HEK293 (cell line): ENCODE measurements around the gene LRRN1.
"Not testable (repeated sequence)": the region's sequence is repeated elsewhere in the genome, so short reads cannot be mapped to it uniquely, and the experiment has no call there.

Experiments
- CTCF ChIA-PET: fragments of 350-600 bp; formaldehyde crosslinking; extraction: SDS; loops from one replicate; lab custom pipeline; 2021; ENCODE audit warnings: antibody characterized with exemption; lab: Yijun Ruan, JAX
- POLR2A ChIA-PET: fragments of 300-600 bp; formaldehyde crosslinking; extraction: SDS; loops from one replicate; lab custom pipeline; 2020; ENCODE audit warnings: antibody characterized with exemption, inconsistent platforms; lab: Yijun Ruan, JAX
- H3K27ac ChIP-seq: fragments of 200-500 bp; sonication (Bioruptor generic); 2 replicates; pipeline ENCODE4 v1.5.1; 2014; ENCODE audit warnings: low read depth, low read length, control low read depth, inconsistent platforms; ENCODE audit errors: extremely low read depth
- H3K36me3 ChIP-seq, 2 experiments: fragments of 200-500 bp in 1 of 2; sonication (Bioruptor generic) in 1 of 2; 1 replicate in 1 of 2; 2 replicates in 1 of 2; pipeline ENCODE4 v1.5.1; 2014 to 2017; ENCODE audit warnings: inconsistent platforms in 2 of 2, low read length in 2 of 2; ENCODE audit not compliant: control insufficient read depth in 2 of 2, insufficient read depth in 1 of 2
- H3K4me1 ChIP-seq: fragments of 200-500 bp; sonication (Bioruptor generic); 2 replicates; pipeline ENCODE4 v1.5.1; 2014; ENCODE audit warnings: mild to moderate bottlenecking, low read length, inconsistent platforms; ENCODE audit not compliant: control insufficient read depth, insufficient read depth
- H3K4me3 ChIP-seq: 2 replicates; pipeline ENCODE4 v1.5.1; 2011; ENCODE audit warnings: low read depth, mild to moderate bottlenecking, control low read depth, low read length, moderate library complexity
- H3K9me3 ChIP-seq: fragments of 200-500 bp; sonication (Bioruptor generic); 2 replicates; pipeline ENCODE4 v1.5.1; 2014; ENCODE audit warnings: low read depth, low read length, inconsistent platforms; ENCODE audit not compliant: control insufficient read depth, insufficient read depth
- SP7 ChIP-seq: fragments of 450-650 bp; formaldehyde crosslinking; IDR thresholded peaks from 2 replicates; pipeline ENCODE4 v1.5.1; 2016; ENCODE audit warnings: missing biosample characterization, missing genetic modification characterization
- ZFP41 ChIP-seq: fragments of 450-650 bp; formaldehyde crosslinking; IDR thresholded peaks from 2 replicates; pipeline ENCODE4 v1.5.1; 2016; ENCODE audit warnings: missing biosample characterization, missing genetic modification characterization, borderline replicate concordance
- ZNF2 ChIP-seq: fragments of 450-650 bp; formaldehyde crosslinking; IDR thresholded peaks from 2 replicates; pipeline ENCODE4 v1.5.1; 2016; ENCODE audit warnings: missing biosample characterization, missing genetic modification characterization
- ZNF202 ChIP-seq: fragments of 450-650 bp; formaldehyde crosslinking; IDR thresholded peaks from 2 replicates; pipeline ENCODE4 v1.5.1; 2016; ENCODE audit warnings: missing biosample characterization, missing genetic modification characterization, borderline replicate concordance
- ZNF248 ChIP-seq: fragments of 450-650 bp; formaldehyde crosslinking; IDR thresholded peaks from 2 replicates; pipeline ENCODE4 v1.5.1; 2017; ENCODE audit warnings: missing biosample characterization, missing genetic modification characterization
- ZNF292 ChIP-seq: fragments of 450-650 bp; formaldehyde crosslinking; IDR thresholded peaks from 2 replicates; pipeline ENCODE4 v1.5.1; 2016; ENCODE audit warnings: low read depth, missing biosample characterization, missing genetic modification characterization, borderline replicate concordance
- ZNF423 ChIP-seq: fragments of 450-650 bp; formaldehyde crosslinking; IDR thresholded peaks from 2 replicates; pipeline ENCODE4 v1.5.1; 2016; ENCODE audit warnings: missing biosample characterization, missing genetic modification characterization
- ZNF561 ChIP-seq: fragments of 450-650 bp; IDR thresholded peaks from 2 replicates; pipeline ENCODE4 v1.5.1; 2018; ENCODE audit warnings: missing biosample characterization, missing genetic modification characterization, borderline replicate concordance
- ZNF621 ChIP-seq: fragments of 450-650 bp; formaldehyde crosslinking; IDR thresholded peaks from 2 replicates; pipeline ENCODE4 v1.5.1; 2017; ENCODE audit warnings: missing biosample characterization, missing genetic modification characterization
- ZSCAN30 ChIP-seq: fragments of 450-650 bp; IDR thresholded peaks from 2 replicates; pipeline ENCODE4 v1.5.1; 2018; ENCODE audit warnings: missing biosample characterization, mild to moderate bottlenecking, missing genetic modification characterization, moderate library complexity
- TF ChIP-seq, protein P1 (sequence below): fragments of 450-650 bp; formaldehyde crosslinking; IDR thresholded peaks from 2 replicates; pipeline ENCODE4 v1.5.1; 2016; ENCODE audit warnings: missing biosample characterization, missing genetic modification characterization, low read depth
- TF ChIP-seq, protein P2 (sequence below): fragments of 450-650 bp; formaldehyde crosslinking; IDR thresholded peaks from 2 replicates; pipeline ENCODE4 v1.5.1; 2016; ENCODE audit warnings: missing biosample characterization, missing genetic modification characterization, low read depth
- TF ChIP-seq, protein P3 (sequence below): fragments of 450-650 bp; formaldehyde crosslinking; IDR thresholded peaks from 2 replicates; pipeline ENCODE4 v1.5.1; 2017; ENCODE audit warnings: missing biosample characterization, missing genetic modification characterization
- TF ChIP-seq, protein P4 (sequence below): fragments of 450-650 bp; formaldehyde crosslinking; IDR thresholded peaks from 2 replicates; pipeline ENCODE4 v1.5.1; 2016; ENCODE audit warnings: missing biosample characterization, missing genetic modification characterization

LRRN1 gene

GRCh38 chr3:3827111-3827510 is 27.9 kb downstream of the LRRN1 start:
- Histone ChIP-seq H3K9me3 (no peaks in the 10 kb centered on the region), H3K36me3 (peaks cover 0 to 3% of the 10 kb centered on the region in 2 experiments; a peak in 1 of 3 replicates), H3K27ac (no peak overlapping the region), H3K4me1 (no peaks in the 10 kb centered on the region), H3K4me3 (no peak overlapping the region)
- CTCF ChIA-PET: no interaction called here
- POLR2A ChIA-PET: no interaction called here
- TF ChIP-seq, protein P1, sequence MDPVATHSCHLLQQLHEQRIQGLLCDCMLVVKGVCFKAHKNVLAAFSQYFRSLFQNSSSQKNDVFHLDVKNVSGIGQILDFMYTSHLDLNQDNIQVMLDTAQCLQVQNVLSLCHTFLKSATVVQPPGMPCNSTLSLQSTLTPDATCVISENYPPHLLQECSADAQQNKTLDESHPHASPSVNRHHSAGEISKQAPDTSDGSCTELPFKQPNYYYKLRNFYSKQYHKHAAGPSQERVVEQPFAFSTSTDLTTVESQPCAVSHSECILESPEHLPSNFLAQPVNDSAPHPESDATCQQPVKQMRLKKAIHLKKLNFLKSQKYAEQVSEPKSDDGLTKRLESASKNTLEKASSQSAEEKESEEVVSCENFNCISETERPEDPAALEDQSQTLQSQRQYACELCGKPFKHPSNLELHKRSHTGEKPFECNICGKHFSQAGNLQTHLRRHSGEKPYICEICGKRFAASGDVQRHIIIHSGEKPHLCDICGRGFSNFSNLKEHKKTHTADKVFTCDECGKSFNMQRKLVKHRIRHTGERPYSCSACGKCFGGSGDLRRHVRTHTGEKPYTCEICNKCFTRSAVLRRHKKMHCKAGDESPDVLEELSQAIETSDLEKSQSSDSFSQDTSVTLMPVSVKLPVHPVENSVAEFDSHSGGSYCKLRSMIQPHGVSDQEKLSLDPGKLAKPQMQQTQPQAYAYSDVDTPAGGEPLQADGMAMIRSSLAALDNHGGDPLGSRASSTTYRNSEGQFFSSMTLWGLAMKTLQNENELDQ (tag by site-specific recombination): no peak

GRCh38 chr3:3828417-3828816 is 29.2 kb downstream of the LRRN1 start:
- H3K9me3 ChIP-seq, POLR2A ChIA-PET, H3K27ac ChIP-seq, H3K36me3 ChIP-seq, H3K4me3 ChIP-seq, CTCF ChIA-PET, H3K4me1 ChIP-seq: not testable (repeated sequence)
- TF ChIP-seq, protein P2, sequence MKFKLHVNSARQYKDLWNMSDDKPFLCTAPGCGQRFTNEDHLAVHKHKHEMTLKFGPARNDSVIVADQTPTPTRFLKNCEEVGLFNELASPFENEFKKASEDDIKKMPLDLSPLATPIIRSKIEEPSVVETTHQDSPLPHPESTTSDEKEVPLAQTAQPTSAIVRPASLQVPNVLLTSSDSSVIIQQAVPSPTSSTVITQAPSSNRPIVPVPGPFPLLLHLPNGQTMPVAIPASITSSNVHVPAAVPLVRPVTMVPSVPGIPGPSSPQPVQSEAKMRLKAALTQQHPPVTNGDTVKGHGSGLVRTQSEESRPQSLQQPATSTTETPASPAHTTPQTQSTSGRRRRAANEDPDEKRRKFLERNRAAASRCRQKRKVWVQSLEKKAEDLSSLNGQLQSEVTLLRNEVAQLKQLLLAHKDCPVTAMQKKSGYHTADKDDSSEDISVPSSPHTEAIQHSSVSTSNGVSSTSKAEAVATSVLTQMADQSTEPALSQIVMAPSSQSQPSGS (tag by site-specific recombination): peak; percentile 51; the same call in 1 of the 2 replicates

DNA sequence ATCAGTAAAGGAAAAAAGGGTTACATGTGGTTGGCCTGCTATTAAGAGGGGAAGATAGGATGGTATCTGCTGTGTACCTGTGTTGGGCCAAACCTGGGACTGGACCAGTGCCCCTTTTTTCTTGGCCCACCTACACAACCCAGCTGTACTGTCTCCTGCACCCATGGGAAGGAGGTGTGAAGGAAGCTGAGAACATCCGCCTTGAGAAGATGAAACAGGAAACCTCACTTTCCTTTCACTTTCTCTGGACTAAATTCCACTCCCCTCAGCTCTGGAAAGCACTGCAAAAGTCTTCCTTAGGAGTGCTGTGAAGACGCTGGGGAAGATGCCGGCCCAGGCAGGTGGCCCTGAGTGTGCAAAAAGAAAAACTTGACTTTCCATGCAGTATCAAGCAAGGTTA is 37.6 kb downstream of the LRRN1 start:
- no peak overlapping the region for H3K4me3 ChIP-seq
- no peak overlapping the region for H3K27ac ChIP-seq
- no peak for TF ChIP-seq ZFP41 (tag by site-specific recombination)
- TF ChIP-seq ZNF292 (tag by site-specific recombination): no peak
- TF ChIP-seq, protein P3, sequence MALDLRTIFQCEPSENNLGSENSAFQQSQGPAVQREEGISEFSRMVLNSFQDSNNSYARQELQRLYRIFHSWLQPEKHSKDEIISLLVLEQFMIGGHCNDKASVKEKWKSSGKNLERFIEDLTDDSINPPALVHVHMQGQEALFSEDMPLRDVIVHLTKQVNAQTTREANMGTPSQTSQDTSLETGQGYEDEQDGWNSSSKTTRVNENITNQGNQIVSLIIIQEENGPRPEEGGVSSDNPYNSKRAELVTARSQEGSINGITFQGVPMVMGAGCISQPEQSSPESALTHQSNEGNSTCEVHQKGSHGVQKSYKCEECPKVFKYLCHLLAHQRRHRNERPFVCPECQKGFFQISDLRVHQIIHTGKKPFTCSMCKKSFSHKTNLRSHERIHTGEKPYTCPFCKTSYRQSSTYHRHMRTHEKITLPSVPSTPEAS (tag by site-specific recombination): no peak
- no peak for TF ChIP-seq ZSCAN30 (tag by site-specific recombination)
- no peak for TF ChIP-seq ZNF423 (tag by site-specific recombination)
- no peak for TF ChIP-seq ZNF621 (tag by site-specific recombination)
- no peak for TF ChIP-seq SP7
- TF ChIP-seq, protein P4, sequence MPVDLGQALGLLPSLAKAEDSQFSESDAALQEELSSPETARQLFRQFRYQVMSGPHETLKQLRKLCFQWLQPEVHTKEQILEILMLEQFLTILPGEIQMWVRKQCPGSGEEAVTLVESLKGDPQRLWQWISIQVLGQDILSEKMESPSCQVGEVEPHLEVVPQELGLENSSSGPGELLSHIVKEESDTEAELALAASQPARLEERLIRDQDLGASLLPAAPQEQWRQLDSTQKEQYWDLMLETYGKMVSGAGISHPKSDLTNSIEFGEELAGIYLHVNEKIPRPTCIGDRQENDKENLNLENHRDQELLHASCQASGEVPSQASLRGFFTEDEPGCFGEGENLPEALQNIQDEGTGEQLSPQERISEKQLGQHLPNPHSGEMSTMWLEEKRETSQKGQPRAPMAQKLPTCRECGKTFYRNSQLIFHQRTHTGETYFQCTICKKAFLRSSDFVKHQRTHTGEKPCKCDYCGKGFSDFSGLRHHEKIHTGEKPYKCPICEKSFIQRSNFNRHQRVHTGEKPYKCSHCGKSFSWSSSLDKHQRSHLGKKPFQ (tag by site-specific recombination): no peak
- no peak for TF ChIP-seq ZNF202 (tag by site-specific recombination)
- no peak for TF ChIP-seq ZNF2 (tag by site-specific recombination)
- TF ChIP-seq ZNF561 (tag by site-specific recombination): no peak
- TF ChIP-seq ZNF248 (tag by site-specific recombination): no peak
- no peaks in the 10 kb centered on the region for H3K36me3 ChIP-seq
- CTCF ChIA-PET: interaction anchor here (0.7 kb wide), 1 partner anchor 369 kb away, joined by 4 read pairs; no protein-coding TSS in a partner anchor
- no peaks in the 10 kb centered on the region for H3K9me3 ChIP-seq
- POLR2A ChIA-PET: no interaction called here
- no peaks in the 10 kb centered on the region for H3K4me1 ChIP-seq
